Measurements from ENCODE around the gene MIPOL1. TPM values are rescaled to one million over a fixed set of nuclear protein-coding genes. Genes with fewer than 3 reads are reported as not detected.
"Not testable (repeated sequence)": the region's sequence is repeated elsewhere in the genome, so short reads cannot be mapped to it uniquely, and the experiment has no call there.

The MIPOL1 gene
- total and polyA plus RNA-seq, 2 of the 13 experiments (the other 11 are each of a cell fraction or from before 2014, with no cell fraction given) = 8.6 to 34.2 TPM

GRCh38 chr14:37181441-37181840, 16.3 kb upstream of the MIPOL1 start (continued):
- TF ChIP-seq ZFAT (CRISPR knock-in tag; conservative IDR thresholded peaks at IDR 0.05) (no peak), JDP2 (CRISPR knock-in tag; IDR thresholded peaks at IDR 0.05; ENCODE audit: borderline replicate concordance) (no peak), ZNF292 (CRISPR knock-in tag; IDR thresholded peaks at IDR 0.05; ENCODE audit: borderline replicate concordance, low read depth) (peak; percentile 8; the same call in 1 of the 2 replicates), PHF20 (CRISPR knock-in tag; IDR thresholded peaks at IDR 0.05) (no peak), ATF2 (CRISPR knock-in tag; IDR thresholded peaks at IDR 0.05) (peak; percentile 39; the same call in 1 of the 2 replicates), ZMYM4 (CRISPR knock-in tag; IDR thresholded peaks at IDR 0.05) (peak; percentile 61), KDM5A (IDR thresholded peaks at IDR 0.05; ENCODE audit: borderline replicate concordance, low read length) (no peak), ZKSCAN8 (CRISPR knock-in tag; IDR thresholded peaks at IDR 0.05; ENCODE audit: borderline replicate concordance) (no peak), PAWR (CRISPR knock-in tag; IDR thresholded peaks at IDR 0.05; ENCODE audit: borderline replicate concordance) (no peak), SALL1 (CRISPR knock-in tag; IDR thresholded peaks at IDR 0.05) (peak; percentile 61; the same call in 1 of the 2 replicates)

- H3K79me2 ChIP-seq (ENCODE audit: insufficient read depth, low read length); ATAC-seq; DNase-seq (ENCODE audit: low spot score); H3K4me2 ChIP-seq (ENCODE audit: low read depth, low read length); H3K27ac ChIP-seq (ENCODE audit: extremely low read length, insufficient read depth, low read length); in situ Hi-C loops (cut with HindIII; ENCODE audit: extremely low pct_ligation_motif_present, low pct_unique_long_range_greater_than_20kb); BruUV-seq (replicated peaks); H3K9me3 ChIP-seq (ENCODE audit: low read length); POLR2A ChIA-PET; H2AFZ ChIP-seq (ENCODE audit: low read length); FAIRE-seq; CTCF ChIA-PET (ENCODE audit: low intra/inter-chr PET ratio, low total read pairs); H3K36me3 ChIP-seq (replicated peaks in 1 of 2; ENCODE audit: control insufficient read depth in 1 of 2, insufficient read depth in 2 of 2, low read length in 2 of 2); H3K9ac ChIP-seq (ENCODE audit: insufficient read depth, low read depth, low read length); H4K20me1 ChIP-seq (ENCODE audit: insufficient read depth, low read length); H3K4me3 ChIP-seq (replicated peaks in 1 of 3; ENCODE audit: insufficient read depth in 1 of 3, low read depth in 2 of 3, low read length in 3 of 3); H3K27me3 ChIP-seq (ENCODE audit: control insufficient read depth in 1 of 2, insufficient read depth in 2 of 2, low read length in 2 of 2): not testable (repeated sequence)
- intact Hi-C loops (cut with micrococcal nuclease; ENCODE audit: unreplicated experiment) = loop anchor here (5.0 kb wide), 1 partner anchor 48 kb away; no protein-coding TSS in a partner anchor
- peaks cover 39% of the 10 kb centered on the region for H3K4me1 ChIP-seq (ENCODE audit: insufficient read depth, low read length)
- WGBS (ENCODE audit: low lambda C conversion rate) = 49% methylated on average over 8 of the region's 8 CpGs
Measured at GRCh38 chr14:37184520-37184919, 13.2 kb upstream of the MIPOL1 start.
